Loucy (cell line): ENCODE data around the gene MAPK6.

Experiments used
- H2AFZ ChIP-seq: fragments of 200-600 bp; sonication (generic); 2 replicates; pipeline ENCODE4 v1.6.0; 2016; ENCODE audit warnings: antibody characterized with exemption, mild to moderate bottlenecking, low read length, moderate library complexity
- H3F3A ChIP-seq: fragments of 200-600 bp; 2 replicates; pipeline ENCODE4 v1.6.0; 2016; ENCODE audit warnings: antibody characterized with exemption, low read depth, mild to moderate bottlenecking
- H3K27me3 ChIP-seq: fragments of 200-600 bp; sonication (generic); 2 replicates; pipeline ENCODE4 v1.6.1; 2014; ENCODE audit warnings: low read length, mild to moderate bottlenecking; ENCODE audit not compliant: insufficient read depth, poor library complexity, severe bottlenecking
- H3K36me3 ChIP-seq: fragments of 200-600 bp; sonication (generic); 2 replicates; pipeline ENCODE4 v1.6.1; 2016; ENCODE audit warnings: low read length; ENCODE audit not compliant: insufficient read depth
- H3K4me1 ChIP-seq: fragments of 200-600 bp; sonication (generic); 2 replicates; pipeline ENCODE4 v1.5.1; 2014; ENCODE audit warnings: low read length, mild to moderate bottlenecking; ENCODE audit not compliant: insufficient read depth, poor library complexity, severe bottlenecking
- H3K4me2 ChIP-seq: fragments of 200-600 bp; sonication (generic); 2 replicates; pipeline ENCODE4 v1.6.0; 2014; ENCODE audit warnings: antibody characterized with exemption, low read length, low read depth, mild to moderate bottlenecking; ENCODE audit not compliant: poor library complexity, severe bottlenecking
- H3K4me3 ChIP-seq: fragments of 200-600 bp; sonication (generic); 2 replicates; pipeline ENCODE4 v1.5.1; 2014; ENCODE audit warnings: low read length, mild to moderate bottlenecking, mixed read lengths; ENCODE audit not compliant: poor library complexity, severe bottlenecking
- H3K79me2 ChIP-seq: fragments of 200-600 bp; sonication (generic); 2 replicates; pipeline ENCODE4 v1.6.1; 2014; ENCODE audit warnings: low read length; ENCODE audit not compliant: insufficient read depth
- H3K9ac ChIP-seq: fragments of 200-600 bp; sonication (generic); 2 replicates; pipeline ENCODE4 v1.6.0; 2014; ENCODE audit warnings: mild to moderate bottlenecking, low read depth, low read length, moderate library complexity; ENCODE audit not compliant: poor library complexity, severe bottlenecking
- H3K9me2 ChIP-seq: fragments of 200-600 bp; sonication (generic); replicated peaks from 2 replicates; pipeline ENCODE4 v1.6.1; 2016; ENCODE audit warnings: low read depth, low read length, mixed read lengths
- H3K9me3 ChIP-seq: fragments of 200-600 bp; sonication (generic); 2 replicates; pipeline ENCODE4 v1.6.1; 2014; ENCODE audit warnings: mild to moderate bottlenecking, antibody characterized with exemption, low read length, low read depth; ENCODE audit not compliant: insufficient read depth
- H4K20me1 ChIP-seq: fragments of 200-600 bp; sonication (generic); 2 replicates; pipeline ENCODE4 v1.6.0; 2014; ENCODE audit warnings: antibody characterized with exemption, low read length, mild to moderate bottlenecking; ENCODE audit not compliant: insufficient read depth, poor library complexity, severe bottlenecking
- EZH2phosphoT487 ChIP-seq: fragments of 200-600 bp; IDR thresholded peaks from 2 replicates; pipeline ENCODE4 v1.6.1; 2018; ENCODE audit warnings: antibody characterized with exemption, mild to moderate bottlenecking, moderate library complexity, borderline replicate concordance
- TF ChIP-seq, protein P1 (sequence below): fragments of 200-600 bp; sonication (generic); conservative IDR thresholded peaks from 2 replicates; pipeline ENCODE4 v1.5.1; 2014; ENCODE audit warnings: mild to moderate bottlenecking, antibody characterized with exemption, low read length

MAPK6 gene

DNA sequence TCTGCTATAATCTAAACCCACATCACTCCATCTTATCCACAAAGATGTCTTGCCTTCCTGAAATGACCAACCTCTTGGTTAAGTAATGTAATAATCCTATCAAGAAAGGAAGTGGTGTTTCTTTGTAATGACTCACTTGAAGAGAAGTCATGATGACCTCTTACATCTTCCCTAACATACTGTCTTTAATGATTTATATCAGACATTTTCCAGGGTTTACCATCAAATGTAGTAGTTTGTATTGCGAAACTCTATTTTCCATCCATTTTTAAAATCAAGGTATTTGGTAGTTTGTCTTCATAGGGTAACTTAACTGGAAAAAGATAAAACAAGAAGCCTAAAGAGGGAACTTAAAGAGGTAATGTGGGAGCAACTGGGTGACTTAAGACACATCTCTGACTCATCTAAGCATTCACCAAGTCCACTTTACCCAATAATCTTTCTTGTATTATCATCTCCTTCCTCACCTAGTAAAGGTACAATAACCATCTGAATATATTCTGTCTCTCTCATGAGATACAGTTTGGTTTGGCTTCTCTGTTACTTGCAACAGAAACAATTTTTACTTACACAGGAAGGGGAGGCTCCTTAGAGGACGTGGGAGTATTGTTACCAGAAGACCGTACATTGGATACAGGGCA lies 5.7 kb upstream of the MAPK6 start:
- Histone ChIP-seq H3K4me3 (no peak overlapping the region), H3K27me3 (no peaks in the 10 kb centered on the region), H3K79me2 (no peaks in the 10 kb centered on the region), H3K36me3 (no peaks in the 10 kb centered on the region), H3K9ac (no peak overlapping the region), H2AFZ (peak overlapping the region; percentile 64; the same call in 1 of the 2 replicates), H3K4me1 (peaks cover 13% of the 10 kb centered on the region), H3K4me2 (no peak overlapping the region), H3K9me3 (no peaks in the 10 kb centered on the region), H3K9me2 (no peaks in the 10 kb centered on the region), H4K20me1 (no peaks in the 10 kb centered on the region), H3F3A (no peaks in the 10 kb centered on the region)
- TF ChIP-seq, protein P1, sequence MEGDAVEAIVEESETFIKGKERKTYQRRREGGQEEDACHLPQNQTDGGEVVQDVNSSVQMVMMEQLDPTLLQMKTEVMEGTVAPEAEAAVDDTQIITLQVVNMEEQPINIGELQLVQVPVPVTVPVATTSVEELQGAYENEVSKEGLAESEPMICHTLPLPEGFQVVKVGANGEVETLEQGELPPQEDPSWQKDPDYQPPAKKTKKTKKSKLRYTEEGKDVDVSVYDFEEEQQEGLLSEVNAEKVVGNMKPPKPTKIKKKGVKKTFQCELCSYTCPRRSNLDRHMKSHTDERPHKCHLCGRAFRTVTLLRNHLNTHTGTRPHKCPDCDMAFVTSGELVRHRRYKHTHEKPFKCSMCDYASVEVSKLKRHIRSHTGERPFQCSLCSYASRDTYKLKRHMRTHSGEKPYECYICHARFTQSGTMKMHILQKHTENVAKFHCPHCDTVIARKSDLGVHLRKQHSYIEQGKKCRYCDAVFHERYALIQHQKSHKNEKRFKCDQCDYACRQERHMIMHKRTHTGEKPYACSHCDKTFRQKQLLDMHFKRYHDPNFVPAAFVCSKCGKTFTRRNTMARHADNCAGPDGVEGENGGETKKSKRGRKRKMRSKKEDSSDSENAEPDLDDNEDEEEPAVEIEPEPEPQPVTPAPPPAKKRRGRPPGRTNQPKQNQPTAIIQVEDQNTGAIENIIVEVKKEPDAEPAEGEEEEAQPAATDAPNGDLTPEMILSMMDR, result no peak
- no peak for TF ChIP-seq EZH2phosphoT487

DNA sequence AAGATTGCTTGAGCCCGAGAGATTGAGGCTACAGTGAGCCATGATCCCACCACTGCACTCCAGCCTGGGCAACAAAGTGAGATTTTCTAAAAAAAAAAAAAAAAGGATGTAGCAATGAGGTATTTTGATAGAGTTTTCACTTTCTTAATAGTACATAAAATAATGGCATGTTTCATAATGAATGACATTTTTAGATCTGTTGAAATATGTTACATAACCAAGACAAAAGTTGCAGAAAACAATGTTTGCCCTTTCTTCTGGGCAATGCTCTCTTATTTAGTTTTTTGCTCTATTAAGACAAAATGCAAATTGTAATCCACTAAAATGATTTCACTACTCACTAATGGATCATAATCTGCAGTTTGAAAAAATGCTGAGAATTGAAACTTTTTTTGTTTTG lies 4.4 kb upstream of the MAPK6 start:
- Histone ChIP-seq H3K9ac (no peak overlapping the region), H2AFZ (no peak overlapping the region), H3K4me2 (no peak overlapping the region), H3K9me2 (no peaks in the 10 kb centered on the region), H3K27me3 (no peaks in the 10 kb centered on the region), H3K79me2 (peaks cover under 1% of the 10 kb centered on the region), H3F3A (no peaks in the 10 kb centered on the region), H3K4me3 (no peak overlapping the region), H3K36me3 (no peaks in the 10 kb centered on the region), H4K20me1 (no peaks in the 10 kb centered on the region), H3K4me1 (peaks cover 14% of the 10 kb centered on the region), H3K9me3 (no peaks in the 10 kb centered on the region)
- no peak for TF ChIP-seq EZH2phosphoT487
- TF ChIP-seq, protein P1, result no peak

- Histone ChIP-seq H2AFZ (no peak overlapping the region), H3K4me2 (no peak overlapping the region), H3K27me3 (no peaks in the 10 kb centered on the region), H3K9me3 (no peaks in the 10 kb centered on the region), H3K4me3 (no peak overlapping the region), H3K9ac (no peak overlapping the region), H3K4me1 (peaks cover 24% of the 10 kb centered on the region), H3K9me2 (no peaks in the 10 kb centered on the region), H3K79me2 (peaks cover 18% of the 10 kb centered on the region), H3K36me3 (no peaks in the 10 kb centered on the region), H4K20me1 (peaks cover 14% of the 10 kb centered on the region), H3F3A (no peaks in the 10 kb centered on the region)
- no peak for TF ChIP-seq EZH2phosphoT487
- TF ChIP-seq, protein P1, result no peak
Measured at GRCh38 chr15:52016316-52016715, 2.7 kb upstream of the MAPK6 start.
